NCI-H345 (cell line): Measurements from ENCODE around the gene CD207.
"Not testable (repeated sequence)": the region's sequence is repeated elsewhere in the genome, so short reads cannot be mapped to it uniquely, and the experiment has no call there.

Source experiments
- DNase-seq: peaks from one replicate; lab custom pipeline; 2025; lab: John Stamatoyannopoulos, UW

The CD207 gene

GRCh38 chr2:70828914-70829824 lies 6.4 kb downstream of the CD207 start:
- no peak for DNase-seq

DNA sequence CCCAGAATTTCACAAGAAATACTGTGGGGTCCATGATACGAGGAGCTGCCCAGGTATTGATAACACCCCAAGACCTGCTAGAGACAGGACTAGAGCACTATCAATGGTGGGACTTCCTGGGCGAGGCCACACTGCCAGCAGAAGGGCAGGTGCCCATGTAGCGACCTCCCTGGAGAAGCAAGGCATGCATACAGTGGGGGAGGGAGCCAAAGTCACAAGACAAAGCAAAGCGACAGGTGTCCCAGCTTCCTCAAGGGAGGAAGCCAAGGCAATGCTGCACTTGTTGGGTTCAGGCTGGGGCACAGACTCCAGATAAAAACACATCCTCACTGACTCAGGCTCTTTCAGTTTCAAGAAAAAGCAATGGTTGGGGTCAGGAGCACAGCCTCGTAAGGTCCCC lies 7.5 kb downstream of the CD207 start:
- no peak for DNase-seq

DNA sequence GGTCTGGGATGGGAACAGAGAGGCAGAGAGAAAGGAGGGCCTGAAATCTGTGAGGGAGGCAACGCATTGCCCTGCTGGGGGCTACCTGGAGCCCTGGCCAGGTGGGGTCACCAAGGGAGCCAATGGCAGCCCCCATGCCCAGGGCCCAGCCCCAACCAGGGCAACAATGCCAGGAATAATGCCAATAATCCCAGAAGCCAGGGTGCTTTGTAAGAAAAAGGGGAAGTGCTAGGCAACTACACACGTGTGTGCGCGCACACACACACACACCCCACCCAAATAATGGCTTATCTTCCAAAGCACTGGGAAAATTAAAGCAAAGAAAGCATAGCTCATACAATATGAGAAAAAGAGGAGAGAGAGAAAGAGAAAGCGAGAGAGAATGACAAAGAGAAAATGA lies 8.2 kb downstream of the CD207 start:
- no peak for DNase-seq

GRCh38 chr2:70826696-70827350 lies 8.8 kb downstream of the CD207 start:
- DNase-seq, result no peak

- DNase-seq, result no peak
These were observed 12.4 kb downstream of the CD207 start for GRCh38 chr2:70823249-70823648.

- DNase-seq, result no peak
These were observed 12.8 kb downstream of the CD207 start for GRCh38 chr2:70822843-70823242.

- no peak for DNase-seq
These were observed 15.1 kb downstream of the CD207 start, which contains the start of gene CLEC4F for GRCh38 chr2:70820499-70820898. TSS of gene CLEC4F (minus strand) at chr2:70820599. CDS start at chr2:70820523, 76 bp downstream.

DNA sequence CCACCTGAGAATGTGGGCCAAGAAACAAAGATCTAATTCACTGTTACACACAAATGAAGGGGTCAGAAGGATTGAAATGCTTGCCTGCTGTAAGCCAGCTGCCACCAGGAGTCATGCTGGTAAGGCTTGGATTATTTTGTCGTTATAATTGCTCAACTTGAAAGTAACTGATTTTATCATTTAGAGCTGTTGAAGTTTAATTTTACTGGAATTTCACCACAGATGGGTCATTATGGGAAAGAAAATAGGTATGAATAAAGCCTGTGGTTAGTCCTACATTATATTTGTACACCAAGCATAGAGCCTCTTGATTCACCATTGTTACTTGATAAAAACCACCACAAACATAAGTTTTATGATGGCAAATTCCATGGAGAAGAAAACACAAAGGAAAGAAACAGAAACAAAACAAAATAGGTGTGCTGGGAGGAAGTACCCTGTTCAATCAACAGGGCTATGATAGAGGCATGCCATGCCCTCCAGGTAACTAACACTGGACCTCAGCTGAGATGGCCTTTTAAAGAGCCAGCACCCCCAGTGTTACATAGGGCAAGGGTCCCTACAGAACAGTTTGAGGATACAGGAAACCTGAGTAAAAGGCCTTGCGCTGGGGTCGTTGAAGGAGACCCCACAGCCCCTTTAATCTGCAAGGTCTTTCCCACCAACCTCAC lies 18.2 kb downstream of the CD207 start:
- no peak for DNase-seq

- DNase-seq, result no peak
These were observed 18.9 kb downstream of the CD207 start for GRCh38 chr2:70816726-70817125.

DNA sequence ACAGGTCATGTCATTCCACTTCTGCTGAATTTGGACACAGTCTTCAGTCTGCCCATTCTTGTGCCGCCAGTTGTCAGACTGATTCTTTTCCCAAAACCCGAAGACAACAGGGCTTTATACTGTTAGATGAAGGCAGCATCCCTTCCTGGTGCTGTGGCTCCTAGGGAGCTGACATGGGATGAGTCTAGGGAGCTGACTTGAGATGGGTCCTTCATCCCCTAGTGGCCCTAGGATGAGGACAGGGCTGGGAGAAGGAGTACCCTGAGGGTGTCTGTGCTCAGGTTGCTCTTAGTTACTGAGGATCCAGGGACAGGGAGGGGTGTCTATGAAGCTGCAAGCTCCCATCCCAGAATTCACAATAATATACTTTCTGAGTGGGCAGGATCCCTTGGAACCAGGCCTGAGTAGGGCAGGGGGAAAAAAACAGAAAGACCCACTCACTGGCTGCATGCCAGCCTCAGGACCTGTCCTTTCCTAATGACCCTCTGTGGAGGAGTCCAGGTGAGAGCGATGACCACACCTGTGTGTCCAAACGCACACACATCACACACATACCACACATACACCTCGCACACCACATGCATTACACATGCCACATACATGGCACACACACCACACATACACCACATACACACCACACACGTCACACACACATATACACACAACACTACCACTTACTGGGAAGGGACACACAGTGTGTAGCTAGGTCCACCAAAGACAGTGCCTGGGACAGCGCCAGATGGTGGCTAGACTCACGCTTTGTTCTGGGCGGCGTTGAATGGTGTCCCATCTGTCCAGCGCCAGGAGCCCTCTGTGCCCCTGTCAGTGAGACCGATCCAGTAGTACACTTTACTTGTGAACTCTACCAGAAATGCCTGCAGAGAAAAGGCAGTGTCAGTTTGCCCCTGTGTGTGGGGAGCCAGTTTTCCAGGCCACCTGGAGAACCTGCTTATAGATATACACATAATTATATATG lies 26.3 kb downstream of the CD207 start:
- DNase-seq, result no peak

GRCh38 chr2:70807828-70808118 lies 27.8 kb downstream of the CD207 start:
- no peak for DNase-seq

GRCh38 chr2:70807102-70807827 lies 28.4 kb downstream of the CD207 start:
- DNase-seq, result peak; percentile 45

DNA sequence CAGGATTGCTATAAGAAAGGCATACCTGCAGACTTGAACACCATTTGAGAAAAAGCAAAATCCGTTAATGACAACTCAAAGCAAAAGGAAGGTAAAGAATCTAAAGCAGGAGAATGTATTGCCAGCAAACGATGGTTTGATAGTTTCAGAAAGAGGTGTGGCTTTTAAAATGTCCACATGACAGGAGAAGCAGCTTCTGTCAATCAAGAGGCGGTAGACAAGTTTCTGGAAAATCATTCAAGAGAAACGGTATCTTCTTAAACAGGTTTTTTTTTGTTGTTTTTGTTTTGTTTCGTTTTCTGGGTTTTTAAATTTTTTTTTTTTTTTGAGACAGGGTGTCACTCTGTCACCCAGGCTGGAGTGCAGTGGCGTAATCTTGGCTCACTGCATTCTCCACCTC lies 29.0 kb downstream of the CD207 start:
- DNase-seq, result no peak

DNA sequence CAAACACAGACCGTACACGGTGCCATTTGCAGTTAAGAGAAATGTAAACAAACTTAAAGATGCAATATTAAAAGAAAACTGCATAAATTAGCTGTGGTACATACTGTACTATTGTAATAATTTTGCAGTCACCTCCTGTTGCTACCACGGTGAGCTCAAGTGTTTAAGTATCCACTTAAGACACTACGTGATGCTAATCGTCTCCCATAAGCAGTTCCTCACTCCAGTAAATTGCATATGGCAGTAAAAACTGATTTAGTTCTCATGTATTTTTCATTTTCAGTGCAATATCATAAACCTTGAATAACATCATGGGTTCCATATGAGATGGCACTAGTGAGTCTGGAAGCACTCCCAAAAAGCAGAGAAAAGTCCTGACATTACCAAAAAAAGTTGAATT lies 29.6 kb downstream of the CD207 start:
- DNase-seq, result peak; percentile 70

DNA sequence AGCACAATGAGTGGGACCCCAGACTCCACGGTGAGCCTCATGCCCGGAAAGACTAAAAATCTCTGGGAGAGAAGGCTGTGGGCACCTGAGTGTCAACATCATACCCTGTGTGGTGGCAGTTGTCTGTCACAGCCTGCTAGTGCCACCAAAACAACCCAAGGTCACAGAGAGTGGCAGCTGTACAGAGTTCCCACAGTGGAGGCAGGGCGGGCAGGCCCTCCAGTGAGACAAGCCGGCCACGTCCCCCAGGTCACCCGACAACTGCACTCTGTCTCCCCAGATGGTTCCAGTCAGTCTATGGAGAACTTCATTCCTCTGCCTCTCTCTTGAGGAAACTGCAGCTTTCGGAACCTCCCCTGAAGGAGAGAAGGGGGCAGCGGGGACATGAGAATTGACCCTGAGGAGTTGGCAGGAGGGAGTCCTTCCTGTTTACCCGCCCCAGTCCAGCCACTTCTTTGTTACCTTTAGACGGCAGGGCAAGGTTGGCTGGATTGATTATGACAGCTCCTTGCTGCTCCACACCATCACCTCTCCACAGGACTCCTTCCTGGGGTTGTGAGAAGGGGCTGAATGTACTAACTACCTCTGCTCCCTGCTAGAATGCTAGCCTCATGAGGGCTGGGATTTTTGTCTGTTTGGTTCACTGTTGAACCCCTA lies 33.9 kb downstream of the CD207 start:
- no peak for DNase-seq

GRCh38 chr2:70799706-70800105 lies 35.9 kb downstream of the CD207 start:
- DNase-seq, result no peak

- not testable (repeated sequence) for DNase-seq
These were observed 37.6 kb downstream of the CD207 start for GRCh38 chr2:70797996-70798395.

GRCh38 chr2:70797506-70797905 lies 38.1 kb downstream of the CD207 start:
- no peak for DNase-seq

DNA sequence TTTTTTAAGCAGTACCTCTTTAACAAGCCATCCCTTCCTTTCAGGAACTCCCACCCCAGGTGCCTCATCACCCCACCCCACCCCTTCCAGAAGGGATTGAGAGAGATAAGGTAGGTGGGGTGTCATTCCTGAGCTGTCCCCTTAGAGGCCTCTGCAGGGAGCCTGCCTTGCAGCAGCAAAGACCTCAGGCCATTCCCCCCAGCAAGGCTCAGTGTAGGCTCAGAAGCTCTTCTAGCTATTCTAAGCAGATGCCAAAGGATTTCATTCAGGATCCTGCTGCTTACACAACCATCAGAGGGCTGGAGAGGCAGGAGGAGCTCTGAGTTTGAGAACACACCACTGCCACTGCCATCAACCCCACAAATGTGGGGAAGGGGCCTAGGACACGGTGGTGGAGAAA lies 39.4 kb downstream of the CD207 start:
- no peak for DNase-seq

DNA sequence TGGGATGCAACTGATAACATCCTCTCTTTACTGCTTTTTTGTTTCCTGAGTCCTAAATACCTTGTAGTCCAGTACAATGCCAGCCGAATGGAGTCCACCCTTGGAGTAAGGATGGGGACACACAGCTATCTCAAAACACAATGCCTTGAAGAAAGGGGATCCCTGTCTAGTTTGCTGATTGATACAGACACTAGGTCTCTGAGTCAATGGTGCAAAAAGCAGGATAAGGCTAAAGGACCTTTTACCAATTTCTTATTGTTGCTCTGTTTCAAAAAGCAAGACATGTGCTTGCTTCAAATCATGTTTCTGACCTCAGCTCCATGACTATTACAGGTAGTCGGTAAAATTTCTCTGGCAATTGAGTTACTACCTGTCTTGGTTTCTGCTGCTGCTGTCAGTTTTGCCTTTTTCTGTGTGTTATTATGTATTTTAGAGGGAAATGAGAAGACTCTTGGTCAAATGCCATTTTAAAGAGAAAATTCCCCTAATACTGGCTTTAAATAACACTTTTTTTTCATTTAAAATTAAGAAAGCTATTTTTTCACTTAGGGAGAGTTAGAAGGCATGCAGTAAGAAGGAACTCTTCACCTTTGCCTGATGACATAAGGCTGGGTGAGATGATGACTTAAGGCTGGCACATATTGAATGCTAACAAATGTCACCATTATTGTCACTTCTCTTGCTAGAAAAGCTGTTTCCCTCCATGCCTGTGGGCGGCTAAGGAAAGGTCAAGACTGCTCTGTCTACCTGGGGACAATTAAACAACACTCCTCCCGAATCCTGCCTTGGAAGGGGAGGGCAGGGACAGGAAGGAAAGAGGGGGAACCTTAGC lies 40.2 kb downstream of the CD207 start:
- no peak for DNase-seq
